GM23338 (cell line): ENCODE results near the gene EHD3. TPM values are rescaled to one million over a fixed set of nuclear protein-coding genes. Genes with fewer than 3 reads are reported as not detected.

Experiments
- ATAC-seq: fragments of 200-7000 bp; cut with Tn5 transposase; 3 replicates; pipeline ENCODE4 v1.9.1; 2020
- DNase-seq: peaks from one replicate; pipeline ENCODE4 v3.0.0-alpha.2; 2015; ENCODE audit warnings: low spot score
- H2AFZ ChIP-seq: fragments of 200-600 bp; sonication (generic); 2 replicates; pipeline ENCODE4 v1.8.0; 2016; ENCODE audit warnings: antibody characterized with exemption, mild to moderate bottlenecking, moderate library complexity
- H3F3A ChIP-seq: fragments of 200-600 bp; sonication (generic); replicated peaks from 2 replicates; pipeline ENCODE4 v1.8.0; 2017; ENCODE audit warnings: antibody characterized with exemption, mixed run types, low read depth
- H3K27ac ChIP-seq: fragments of 200-600 bp; sonication (generic); 2 replicates; pipeline ENCODE4 v1.6.1; 2016; ENCODE audit warnings: low read depth
- H3K27me3 ChIP-seq: fragments of 200-600 bp; sonication (generic); 2 replicates; pipeline ENCODE4 v1.8.0; 2016; ENCODE audit warnings: mild to moderate bottlenecking, mixed run types, moderate library complexity; ENCODE audit not compliant: insufficient read depth
- H3K36me3 ChIP-seq: fragments of 200-600 bp; sonication (generic); 2 replicates; pipeline ENCODE4 v1.8.0; 2016; ENCODE audit warnings: mild to moderate bottlenecking; ENCODE audit not compliant: insufficient read depth
- H3K4me1 ChIP-seq: fragments of 200-600 bp; sonication (generic); 2 replicates; pipeline ENCODE4 v1.8.0; 2016; ENCODE audit warnings: mild to moderate bottlenecking, moderate library complexity; ENCODE audit not compliant: insufficient read depth
- H3K4me2 ChIP-seq: fragments of 200-600 bp; sonication (generic); 2 replicates; pipeline ENCODE4 v1.7.1; 2017; ENCODE audit warnings: mixed run types
- H3K4me3 ChIP-seq: fragments of 200-600 bp; sonication (generic); 2 replicates; pipeline ENCODE4 v1.6.1; 2016; ENCODE audit warnings: mixed run types
- H3K79me2 ChIP-seq: fragments of 200-600 bp; sonication (generic); replicated peaks from 2 replicates; pipeline ENCODE4 v1.8.0; 2017; ENCODE audit warnings: mild to moderate bottlenecking; ENCODE audit not compliant: insufficient read depth
- H3K9me2 ChIP-seq: fragments of 200-600 bp; sonication (generic); 2 replicates; pipeline ENCODE4 v1.8.0; 2017; ENCODE audit not compliant: insufficient read depth
- H4K20me1 ChIP-seq: fragments of 200-600 bp; sonication (generic); replicated peaks from 2 replicates; pipeline ENCODE4 v1.8.0; 2017; ENCODE audit warnings: mild to moderate bottlenecking; ENCODE audit not compliant: insufficient read depth
- H3K27ac Mint-ChIP-seq: 2 replicates; pipeline ENCODE4 v1.8.0; 2020; ENCODE audit warnings: inconsistent platforms, mild to moderate bottlenecking, moderate library complexity, mixed read lengths
- H3K27me3 Mint-ChIP-seq: 3 replicates; pipeline ENCODE4 v1.8.0; 2022; ENCODE audit warnings: low read depth, mild to moderate bottlenecking, moderate library complexity, mixed read lengths, inconsistent platforms; ENCODE audit not compliant: insufficient read depth, poor library complexity
- H3K36me3 Mint-ChIP-seq: 3 replicates; pipeline ENCODE4 v1.8.0; 2021; ENCODE audit warnings: low read depth, mild to moderate bottlenecking, inconsistent platforms, moderate library complexity, mixed read lengths
- H3K4me1 Mint-ChIP-seq: 3 replicates; pipeline ENCODE4 v1.8.0; 2020; ENCODE audit warnings: mild to moderate bottlenecking, inconsistent platforms, mixed read lengths
- H3K4me3 Mint-ChIP-seq: 3 replicates; pipeline ENCODE4 v1.8.0; 2021; ENCODE audit warnings: moderate library complexity, mild to moderate bottlenecking, inconsistent platforms, mixed read lengths
- H3K9me3 Mint-ChIP-seq: 3 replicates; pipeline ENCODE4 v1.8.0; 2020; ENCODE audit warnings: moderate library complexity, mild to moderate bottlenecking, inconsistent platforms, mixed read lengths
- CREB1 ChIP-seq: fragments of 250-450 bp; sonication (Bioruptor Pico); IDR thresholded peaks from 2 replicates; pipeline ENCODE4 v1.5.0; 2020; ENCODE audit warnings: low read depth, mild to moderate bottlenecking, moderate library complexity
- EZH2 ChIP-seq: fragments of 200-600 bp; sonication (generic); IDR thresholded peaks from one replicate; pipeline ENCODE4 v1.8.0; 2017; ENCODE audit warnings: antibody characterized with exemption, mild to moderate bottlenecking, low read depth; ENCODE audit not compliant: unreplicated experiment
- EZH2phosphoT487 ChIP-seq: fragments of 200-600 bp; sonication (generic); IDR thresholded peaks from one replicate; pipeline ENCODE4 v1.8.1; 2018; ENCODE audit warnings: antibody characterized with exemption; ENCODE audit not compliant: unreplicated experiment
- NANOG ChIP-seq: IDR thresholded peaks from 2 replicates; pipeline ENCODE4 v1.6.1; 2016; ENCODE audit warnings: antibody characterized with exemption, borderline replicate concordance
- STAT1 ChIP-seq: IDR thresholded peaks from one replicate; pipeline ENCODE4 v1.6.1; 2016; ENCODE audit warnings: antibody characterized with exemption; ENCODE audit not compliant: unreplicated experiment
- ZNF331 ChIP-seq: fragments of 250-450 bp; sonication (Bioruptor Pico); IDR thresholded peaks from 2 replicates; pipeline ENCODE4 v1.5.0; 2020; ENCODE audit warnings: low read depth, mild to moderate bottlenecking, moderate library complexity
- polyA plus RNA-seq: library from polyadenylated mRNA; unstranded; fragments of >200 nt; fragmentation: Nextera tagmentation; extraction: Ambion mirVana; gene quantifications from 2 replicates; pipeline ENCODE4 v1.2.1, GENCODE V29; 2016
- total RNA-seq: library from RNA; depleted of rRNA; stranded (reverse); fragments of >200 nt; shearing (Covaris generic); gene quantifications from 2 replicates; pipeline ENCODE4 v1.2.3, GENCODE V29; 2014
- TF ChIP-seq, protein P1 (sequence below), 2 experiments: fragments of 200-600 bp in 1 of 2; sonication (generic) in 1 of 2; conservative IDR thresholded peaks; 2 replicates each; pipeline versions ENCODE4 v1.5.1 to v1.6.1; 2016 to 2017; ENCODE audit warnings: antibody characterized with exemption in 2 of 2, low read depth in 2 of 2, mild to moderate bottlenecking in 2 of 2, moderate library complexity in 1 of 2
- TF ChIP-seq, protein P2 (sequence below): IDR thresholded peaks from 2 replicates; pipeline ENCODE4 v1.6.1; 2016; ENCODE audit warnings: antibody characterized with exemption
- TF ChIP-seq, protein P3 (sequence below): IDR thresholded peaks from one replicate; pipeline ENCODE4 v1.6.1; 2018; ENCODE audit warnings: antibody characterized with exemption; ENCODE audit not compliant: unreplicated experiment

The EHD3 gene
- total and polyA plus RNA-seq, 2 experiments from 2014 or later, result 3.3 to 12.6 TPM

DNA sequence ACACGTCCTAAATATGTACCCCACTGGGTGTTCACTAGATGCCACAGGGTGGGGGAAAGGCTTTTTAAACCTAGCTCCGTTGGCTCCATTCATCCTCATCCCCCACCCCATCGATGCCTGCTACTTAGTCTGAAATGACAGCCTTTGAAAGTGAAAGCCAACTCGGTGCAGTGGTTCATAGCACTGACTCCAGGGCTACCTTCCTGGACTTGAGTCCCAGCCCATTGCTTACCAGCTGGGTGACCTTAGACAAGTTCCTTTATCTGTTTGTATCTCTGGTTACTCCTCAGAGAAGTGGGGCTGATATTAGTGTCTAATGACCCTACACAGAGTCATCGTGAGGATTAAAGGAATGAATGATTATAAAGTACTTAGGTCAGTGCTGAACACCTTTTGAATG lies 24.4 kb downstream of the EHD3 start:
- Histone ChIP-seq H3F3A (no peaks in the 10 kb centered on the region), H3K4me3 (no peak overlapping the region), H3K9me2 (no peaks in the 10 kb centered on the region; the same call in 1 of the 2 replicates), H3K4me1 (peaks cover 10% of the 10 kb centered on the region), H3K79me2 (no peaks in the 10 kb centered on the region), H4K20me1 (no peaks in the 10 kb centered on the region), H3K27me3 (no peaks in the 10 kb centered on the region), H3K27ac (no peak overlapping the region), H2AFZ (no peak overlapping the region), H3K36me3 (no peaks in the 10 kb centered on the region), H3K4me2 (no peak overlapping the region)
- H3K27ac Mint-ChIP-seq, result no peak overlapping the region
- TF ChIP-seq NANOG (no peak), ZNF331 (CRISPR knock-in tag) (no peak), EZH2phosphoT487 (no peak), STAT1 (no peak), CREB1 (CRISPR knock-in tag) (no peak), EZH2 (no peak)
- TF ChIP-seq, protein P1, sequence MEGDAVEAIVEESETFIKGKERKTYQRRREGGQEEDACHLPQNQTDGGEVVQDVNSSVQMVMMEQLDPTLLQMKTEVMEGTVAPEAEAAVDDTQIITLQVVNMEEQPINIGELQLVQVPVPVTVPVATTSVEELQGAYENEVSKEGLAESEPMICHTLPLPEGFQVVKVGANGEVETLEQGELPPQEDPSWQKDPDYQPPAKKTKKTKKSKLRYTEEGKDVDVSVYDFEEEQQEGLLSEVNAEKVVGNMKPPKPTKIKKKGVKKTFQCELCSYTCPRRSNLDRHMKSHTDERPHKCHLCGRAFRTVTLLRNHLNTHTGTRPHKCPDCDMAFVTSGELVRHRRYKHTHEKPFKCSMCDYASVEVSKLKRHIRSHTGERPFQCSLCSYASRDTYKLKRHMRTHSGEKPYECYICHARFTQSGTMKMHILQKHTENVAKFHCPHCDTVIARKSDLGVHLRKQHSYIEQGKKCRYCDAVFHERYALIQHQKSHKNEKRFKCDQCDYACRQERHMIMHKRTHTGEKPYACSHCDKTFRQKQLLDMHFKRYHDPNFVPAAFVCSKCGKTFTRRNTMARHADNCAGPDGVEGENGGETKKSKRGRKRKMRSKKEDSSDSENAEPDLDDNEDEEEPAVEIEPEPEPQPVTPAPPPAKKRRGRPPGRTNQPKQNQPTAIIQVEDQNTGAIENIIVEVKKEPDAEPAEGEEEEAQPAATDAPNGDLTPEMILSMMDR (conservative IDR thresholded peaks at IDR 0.05; ENCODE audit: low read depth in 2 of 2), result no peak
- TF ChIP-seq, protein P2, sequence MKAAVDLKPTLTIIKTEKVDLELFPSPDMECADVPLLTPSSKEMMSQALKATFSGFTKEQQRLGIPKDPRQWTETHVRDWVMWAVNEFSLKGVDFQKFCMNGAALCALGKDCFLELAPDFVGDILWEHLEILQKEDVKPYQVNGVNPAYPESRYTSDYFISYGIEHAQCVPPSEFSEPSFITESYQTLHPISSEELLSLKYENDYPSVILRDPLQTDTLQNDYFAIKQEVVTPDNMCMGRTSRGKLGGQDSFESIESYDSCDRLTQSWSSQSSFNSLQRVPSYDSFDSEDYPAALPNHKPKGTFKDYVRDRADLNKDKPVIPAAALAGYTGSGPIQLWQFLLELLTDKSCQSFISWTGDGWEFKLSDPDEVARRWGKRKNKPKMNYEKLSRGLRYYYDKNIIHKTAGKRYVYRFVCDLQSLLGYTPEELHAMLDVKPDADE, result no peak
- TF ChIP-seq, protein P3, sequence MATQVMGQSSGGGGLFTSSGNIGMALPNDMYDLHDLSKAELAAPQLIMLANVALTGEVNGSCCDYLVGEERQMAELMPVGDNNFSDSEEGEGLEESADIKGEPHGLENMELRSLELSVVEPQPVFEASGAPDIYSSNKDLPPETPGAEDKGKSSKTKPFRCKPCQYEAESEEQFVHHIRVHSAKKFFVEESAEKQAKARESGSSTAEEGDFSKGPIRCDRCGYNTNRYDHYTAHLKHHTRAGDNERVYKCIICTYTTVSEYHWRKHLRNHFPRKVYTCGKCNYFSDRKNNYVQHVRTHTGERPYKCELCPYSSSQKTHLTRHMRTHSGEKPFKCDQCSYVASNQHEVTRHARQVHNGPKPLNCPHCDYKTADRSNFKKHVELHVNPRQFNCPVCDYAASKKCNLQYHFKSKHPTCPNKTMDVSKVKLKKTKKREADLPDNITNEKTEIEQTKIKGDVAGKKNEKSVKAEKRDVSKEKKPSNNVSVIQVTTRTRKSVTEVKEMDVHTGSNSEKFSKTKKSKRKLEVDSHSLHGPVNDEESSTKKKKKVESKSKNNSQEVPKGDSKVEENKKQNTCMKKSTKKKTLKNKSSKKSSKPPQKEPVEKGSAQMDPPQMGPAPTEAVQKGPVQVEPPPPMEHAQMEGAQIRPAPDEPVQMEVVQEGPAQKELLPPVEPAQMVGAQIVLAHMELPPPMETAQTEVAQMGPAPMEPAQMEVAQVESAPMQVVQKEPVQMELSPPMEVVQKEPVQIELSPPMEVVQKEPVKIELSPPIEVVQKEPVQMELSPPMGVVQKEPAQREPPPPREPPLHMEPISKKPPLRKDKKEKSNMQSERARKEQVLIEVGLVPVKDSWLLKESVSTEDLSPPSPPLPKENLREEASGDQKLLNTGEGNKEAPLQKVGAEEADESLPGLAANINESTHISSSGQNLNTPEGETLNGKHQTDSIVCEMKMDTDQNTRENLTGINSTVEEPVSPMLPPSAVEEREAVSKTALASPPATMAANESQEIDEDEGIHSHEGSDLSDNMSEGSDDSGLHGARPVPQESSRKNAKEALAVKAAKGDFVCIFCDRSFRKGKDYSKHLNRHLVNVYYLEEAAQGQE, result no peak
- peaks cover 40% of the 10 kb centered on the region for H3K4me1 Mint-ChIP-seq
- peaks cover 7% of the 10 kb centered on the region for H3K27me3 Mint-ChIP-seq
- ATAC-seq, result no peak
- DNase-seq, result no peak
- H3K9me3 Mint-ChIP-seq, result no peaks in the 10 kb centered on the region
- H3K4me3 Mint-ChIP-seq, result no peak overlapping the region
- peaks cover 8% of the 10 kb centered on the region; the same call in 2 of the 3 replicates for H3K36me3 Mint-ChIP-seq

DNA sequence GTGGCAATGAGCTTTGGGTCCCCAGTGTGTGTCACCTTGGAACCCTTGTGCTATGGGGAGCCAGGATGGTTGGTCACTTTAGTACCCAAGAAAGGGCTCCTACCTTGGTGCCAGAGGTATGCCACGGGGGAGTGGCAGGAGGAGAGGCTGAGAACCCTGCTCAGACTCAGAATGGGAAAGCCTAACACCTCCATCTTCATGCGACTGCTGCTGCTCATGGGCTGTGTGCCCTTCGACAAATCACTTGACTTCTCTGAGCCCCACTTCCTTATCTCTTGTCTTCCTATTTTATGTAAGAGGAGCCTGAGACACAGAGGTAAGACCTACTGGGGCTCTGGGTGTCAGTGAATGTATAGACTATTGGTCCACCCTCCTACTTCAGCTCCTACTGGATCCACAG lies 25.1 kb downstream of the EHD3 start:
- H3K27ac Mint-ChIP-seq, result no peak overlapping the region
- H3K27ac ChIP-seq, result no peak overlapping the region
- peaks cover 8% of the 10 kb centered on the region; the same call in 2 of the 3 replicates for H3K36me3 Mint-ChIP-seq
- peaks cover 7% of the 10 kb centered on the region for H3K27me3 Mint-ChIP-seq
- no peaks in the 10 kb centered on the region; the same call in 1 of the 2 replicates for H3K9me2 ChIP-seq
- peaks cover 33% of the 10 kb centered on the region for H3K4me1 Mint-ChIP-seq
- no peaks in the 10 kb centered on the region for H3K27me3 ChIP-seq
- H3K36me3 ChIP-seq, result no peaks in the 10 kb centered on the region
- H3K4me2 ChIP-seq, result no peak overlapping the region
- no peaks in the 10 kb centered on the region for H3F3A ChIP-seq
- no peak overlapping the region for H3K4me3 Mint-ChIP-seq
- H4K20me1 ChIP-seq, result no peaks in the 10 kb centered on the region
- ATAC-seq, result no peak
- H2AFZ ChIP-seq, result no peak overlapping the region
- H3K79me2 ChIP-seq, result no peaks in the 10 kb centered on the region
- peaks cover 8% of the 10 kb centered on the region for H3K4me1 ChIP-seq
- no peak overlapping the region for H3K4me3 ChIP-seq
- no peaks in the 10 kb centered on the region for H3K9me3 Mint-ChIP-seq
- DNase-seq, result no peak
- TF ChIP-seq EZH2phosphoT487 (no peak), NANOG (no peak), ZNF331 (CRISPR knock-in tag) (no peak)
- TF ChIP-seq, protein P1 (conservative IDR thresholded peaks at IDR 0.05; ENCODE audit: low read depth in 2 of 2), result no peak
